NCI-H187 (cell line): ENCODE data around the gene MOAP1.
A peak's percentile ranks its signal among the peaks of the same experiment; 100 is the strongest.
"Not testable (repeated sequence)": the region's sequence is repeated elsewhere in the genome, so short reads cannot be mapped to it uniquely, and the experiment has no call there.

Source experiments
- DNase-seq, 2 experiments: peaks; one replicate each; lab custom pipeline; 2025; lab: John Stamatoyannopoulos, UW

Gene MOAP1

GRCh38 chr14:93185349-93185720 is 638 bp upstream of the MOAP1 start:
- no peak for DNase-seq

GRCh38 chr14:93183596-93184317 is 940 bp downstream of the MOAP1 start:
- no peak for DNase-seq

GRCh38 chr14:93175492-93175891 is 9.2 kb downstream of the MOAP1 start:
- DNase-seq: no peak

- DNase-seq: not testable (repeated sequence)
Measured at GRCh38 chr14:93174731-93175130, 10.0 kb downstream of the MOAP1 start.

GRCh38 chr14:93173943-93174395 is 10.7 kb downstream of the MOAP1 start:
- DNase-seq: no peak

- no peak for DNase-seq
Measured at GRCh38 chr14:93171376-93171775, 13.3 kb downstream of the MOAP1 start.

- DNase-seq: not testable (repeated sequence)
Measured at GRCh38 chr14:93170141-93170540, 14.6 kb downstream of the MOAP1 start.

GRCh38 chr14:93169619-93170018 is 15.1 kb downstream of the MOAP1 start:
- not testable (repeated sequence) for DNase-seq

GRCh38 chr14:93168610-93169009 is 16.1 kb downstream of the MOAP1 start:
- DNase-seq: not testable (repeated sequence)

- not testable (repeated sequence) for DNase-seq
Measured at GRCh38 chr14:93165271-93166265, 19.1 kb downstream of the MOAP1 start.

GRCh38 chr14:93163564-93163963 is 21.1 kb downstream of the MOAP1 start:
- no peak for DNase-seq

GRCh38 chr14:93161411-93161940 is 23.2 kb downstream of the MOAP1 start:
- DNase-seq: no peak

GRCh38 chr14:93160353-93160801 is 24.3 kb downstream of the MOAP1 start:
- DNase-seq: no peak

GRCh38 chr14:93159625-93160352 is 24.9 kb downstream of the MOAP1 start:
- DNase-seq: not testable (repeated sequence)

- DNase-seq: not testable (repeated sequence)
Measured at GRCh38 chr14:93158349-93158748, 26.3 kb downstream of the MOAP1 start.

- DNase-seq: no peak
Measured at GRCh38 chr14:93156693-93157369, 27.9 kb downstream of the MOAP1 start.

GRCh38 chr14:93155667-93156066 is 29.0 kb downstream of the MOAP1 start:
- DNase-seq: no peak

GRCh38 chr14:93153121-93153520 is 31.6 kb downstream of the MOAP1 start:
- peak in 1 of 2 experiments; percentile 55 for DNase-seq

- no peak for DNase-seq
Measured at GRCh38 chr14:93150227-93151208, 34.2 kb downstream of the MOAP1 start.

- DNase-seq: no peak
Measured at GRCh38 chr14:93148979-93149378, 35.7 kb downstream of the MOAP1 start.
